ENCODE measurements around the gene PBX3.
"Not testable (repeated sequence)": the region's sequence is repeated elsewhere in the genome, so short reads cannot be mapped to it uniquely, and the experiment has no call there.

The PBX3 gene

DNA sequence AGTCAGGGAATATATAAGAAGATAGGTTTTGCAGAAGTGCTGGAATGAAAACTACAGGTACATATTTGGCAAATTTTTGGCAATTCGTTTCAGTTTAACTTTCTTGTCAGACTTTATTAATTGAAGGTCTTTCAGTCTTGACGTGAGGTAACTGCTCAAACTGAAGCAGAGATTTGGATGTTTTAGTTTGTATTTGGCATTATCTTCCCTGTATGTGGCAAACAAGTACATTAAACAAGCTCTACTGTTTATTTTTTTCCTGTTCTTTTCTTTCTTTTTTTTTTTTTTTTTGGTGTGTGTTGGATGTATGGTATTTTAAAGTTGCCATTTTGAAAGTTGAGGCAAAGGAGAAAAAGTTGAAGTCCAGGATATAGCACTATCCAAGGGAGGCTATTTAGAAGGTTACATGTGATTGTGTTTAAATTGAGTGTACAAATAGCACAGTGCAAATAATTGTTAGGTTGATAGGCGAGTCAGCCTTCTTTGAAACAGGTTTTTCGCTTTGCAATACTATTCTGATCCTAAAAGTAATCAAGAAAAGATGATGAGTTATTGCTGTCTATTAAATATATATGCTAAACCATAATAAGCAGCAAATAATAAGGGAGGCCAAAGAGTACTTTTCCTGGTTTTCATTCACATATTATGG is 2.2 kb downstream of the PBX3 start:
- DNase-seq, result no peak

DNA sequence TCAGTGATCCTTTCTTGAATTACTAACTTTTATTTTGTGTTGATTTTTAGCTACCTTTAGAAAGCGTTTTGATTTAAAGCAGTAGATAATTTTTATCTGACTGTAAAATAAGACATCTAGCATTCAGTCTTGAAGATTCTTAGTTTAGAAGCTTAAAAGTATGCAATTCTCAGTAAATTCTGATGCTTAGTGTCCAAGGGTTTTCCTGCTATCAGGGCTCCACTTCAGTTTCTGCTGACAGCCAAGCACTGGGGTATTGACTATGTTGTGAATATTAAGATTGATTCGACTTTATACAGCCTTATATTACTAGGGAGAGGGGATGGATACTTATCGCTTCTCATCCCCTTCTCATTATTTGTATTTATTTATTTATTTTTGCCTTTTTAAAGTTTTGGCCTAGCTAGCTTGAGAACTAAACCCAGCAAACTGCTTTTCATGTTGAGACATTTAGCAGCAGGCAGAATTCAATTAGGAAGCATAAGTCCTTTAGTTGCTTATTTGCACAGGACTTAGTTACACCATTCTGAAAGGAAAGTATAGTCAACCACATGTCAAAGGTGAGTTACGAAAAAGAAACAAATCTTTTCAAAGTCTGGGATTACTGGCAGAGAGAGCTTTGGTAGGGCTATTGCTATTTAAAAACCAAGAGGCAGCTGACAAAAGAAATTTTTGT is 2.9 kb downstream of the PBX3 start:
- DNase-seq, result peak; percentile 28

DNA sequence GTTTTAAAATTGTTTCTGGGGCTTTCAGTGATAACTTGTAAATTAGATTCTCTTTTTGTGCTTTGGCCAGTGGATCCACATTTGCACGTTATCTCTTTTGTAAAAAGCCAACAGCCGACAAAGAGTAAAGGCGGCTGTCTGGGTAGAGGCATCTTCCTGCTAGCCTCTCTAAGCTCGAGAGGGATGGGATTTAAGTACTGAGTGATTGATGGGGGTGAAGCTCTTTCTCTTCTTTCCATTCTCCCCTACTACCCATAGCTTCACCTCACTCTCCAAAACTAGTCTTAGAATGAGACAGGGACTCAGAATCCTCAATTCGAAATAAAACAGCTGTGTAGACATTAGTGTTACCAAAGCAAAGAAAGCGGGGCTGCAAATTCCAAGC is 3.4 kb downstream of the PBX3 start:
- peak; percentile 32 for DNase-seq

DNA sequence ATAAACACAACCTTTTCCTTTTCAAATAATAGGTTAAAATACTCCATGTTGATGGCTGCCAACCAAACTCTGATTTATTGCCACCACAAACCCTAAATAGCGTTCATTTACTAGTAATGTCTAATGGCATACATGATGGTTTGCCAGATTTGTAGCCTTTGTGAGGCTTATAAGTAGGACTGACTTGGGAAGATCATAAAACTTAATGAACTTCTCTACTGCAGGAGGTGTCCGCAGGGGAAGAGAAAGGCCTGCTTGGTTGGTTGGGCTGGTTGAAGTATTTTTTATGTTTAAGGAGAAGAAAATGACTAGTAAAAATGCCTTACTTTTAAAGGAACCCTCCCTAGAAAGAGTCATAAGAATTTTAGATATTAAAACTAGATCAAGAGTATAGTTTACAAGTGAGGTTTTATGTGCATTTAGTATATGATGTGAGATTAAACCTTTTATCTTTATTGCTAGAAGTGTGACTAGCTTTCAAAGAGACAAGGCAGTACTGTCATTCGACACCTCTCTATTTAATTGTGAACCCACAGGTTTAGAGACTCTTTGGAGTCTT is 5.0 kb downstream of the PBX3 start:
- DNase-seq, result no peak

DNA sequence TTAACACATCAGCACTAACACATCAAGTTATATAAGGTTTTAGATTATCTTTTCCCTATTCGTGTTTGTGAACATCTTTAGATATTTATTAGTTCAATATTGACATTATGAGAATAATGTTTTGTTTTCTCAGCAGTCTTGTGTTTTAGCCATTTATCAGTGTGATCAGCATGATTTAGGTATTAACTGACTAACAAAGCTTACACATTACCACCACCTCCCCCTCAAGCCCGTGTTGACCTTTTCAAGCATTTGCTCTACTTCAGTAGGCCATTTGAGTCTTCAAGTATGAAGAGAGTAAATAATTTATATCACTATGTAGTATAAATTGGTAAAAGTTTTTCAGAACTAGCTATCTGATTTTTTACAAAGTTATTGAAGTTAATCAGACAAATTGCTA is 6.9 kb downstream of the PBX3 start:
- DNase-seq, result no peak

- no peak for DNase-seq
Measured at GRCh38 chr9:125755340-125755739, 8.2 kb downstream of the PBX3 start.

DNA sequence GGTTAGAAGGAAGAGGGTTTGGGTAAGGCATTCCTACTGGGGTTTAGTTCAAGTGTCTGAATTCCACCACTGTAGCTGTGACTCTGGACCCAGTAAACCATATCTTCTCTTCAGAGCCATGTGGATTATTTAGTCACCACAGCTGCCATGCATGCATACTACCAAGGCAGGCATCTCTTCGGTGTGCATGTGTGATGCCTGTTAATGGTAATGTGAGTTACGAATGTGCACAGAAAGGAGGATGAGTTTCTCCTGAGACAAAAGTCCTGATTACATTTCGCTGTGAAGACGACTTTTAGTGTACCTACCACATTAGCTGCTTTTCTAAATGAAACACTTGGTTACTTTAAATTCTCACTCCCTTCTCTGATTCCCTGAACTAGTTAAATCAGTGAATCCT is 9.3 kb downstream of the PBX3 start:
- DNase-seq, result no peak

DNA sequence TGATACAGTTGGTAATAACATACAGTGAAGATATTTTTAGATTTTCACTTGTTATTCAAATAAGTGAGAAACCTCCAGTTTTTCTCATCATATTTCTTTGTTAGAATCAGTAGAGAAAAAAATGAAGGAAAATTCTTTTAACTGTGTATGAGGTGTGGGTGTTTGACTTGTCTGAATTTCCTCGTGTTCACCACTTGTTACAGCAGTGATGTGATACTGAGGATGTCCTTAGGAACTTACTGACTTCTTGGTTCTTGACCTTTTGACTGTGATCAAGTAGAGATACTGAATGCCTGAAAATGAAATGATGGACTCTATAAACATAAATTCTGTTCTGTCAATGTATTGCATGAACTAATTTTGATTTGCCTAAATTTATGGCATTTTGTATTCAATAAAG is 10.7 kb downstream of the PBX3 start:
- no peak for DNase-seq

DNA sequence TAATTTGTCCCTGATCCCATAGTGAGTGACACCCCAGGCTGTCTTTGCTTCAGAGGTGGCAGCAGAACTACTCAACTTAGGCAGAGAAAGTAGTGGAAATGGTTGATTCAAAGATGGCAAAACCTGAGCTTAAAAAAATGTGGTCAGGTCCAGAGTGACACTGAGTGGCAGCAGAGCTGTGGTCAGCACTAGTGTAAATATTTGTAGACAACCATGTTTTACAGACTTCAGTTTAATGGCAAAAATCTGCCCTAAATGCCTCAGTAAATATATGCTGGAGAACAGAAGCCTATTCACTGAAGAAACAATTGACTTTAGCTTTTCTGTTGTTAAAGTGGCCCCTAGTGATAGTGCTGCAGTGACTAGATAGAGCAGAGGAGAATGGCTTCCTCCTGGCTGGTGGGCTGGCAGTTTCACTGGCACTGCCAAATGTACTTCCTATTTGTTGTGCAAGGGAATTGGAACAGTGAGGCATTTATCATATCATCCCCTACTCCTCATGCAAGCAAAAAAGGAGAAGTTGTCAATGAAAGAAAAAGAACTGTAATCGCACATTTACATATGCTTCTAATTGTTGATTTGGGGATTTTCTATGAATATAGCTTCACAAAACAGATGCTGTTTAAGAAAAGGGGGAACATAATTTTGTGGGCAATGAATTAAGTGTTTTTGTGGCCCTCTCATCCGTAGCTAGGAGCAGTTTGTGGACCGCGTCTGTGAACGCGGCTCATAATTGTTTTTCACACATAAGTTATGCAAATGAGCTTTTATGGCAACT is 12.0 kb downstream of the PBX3 start:
- DNase-seq, result no peak

DNA sequence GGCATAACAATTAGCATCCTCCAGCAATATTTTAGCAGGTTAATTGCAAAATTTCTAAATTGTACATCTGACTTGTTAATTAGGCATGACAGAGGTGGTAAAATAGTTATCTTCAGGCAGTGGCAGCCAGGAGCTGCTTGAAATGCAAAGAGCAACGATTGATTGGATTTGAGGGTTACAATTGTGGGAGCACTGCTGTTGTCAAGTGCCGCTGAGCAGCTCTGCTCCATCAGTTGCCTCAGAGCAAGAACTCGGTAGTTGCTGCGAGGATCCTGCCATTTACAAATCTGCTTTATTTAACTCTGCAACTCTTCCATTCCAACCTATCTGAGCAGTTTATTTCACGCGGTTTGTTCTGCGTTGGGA is 12.6 kb downstream of the PBX3 start:
- DNase-seq, result peak; percentile 52

DNA sequence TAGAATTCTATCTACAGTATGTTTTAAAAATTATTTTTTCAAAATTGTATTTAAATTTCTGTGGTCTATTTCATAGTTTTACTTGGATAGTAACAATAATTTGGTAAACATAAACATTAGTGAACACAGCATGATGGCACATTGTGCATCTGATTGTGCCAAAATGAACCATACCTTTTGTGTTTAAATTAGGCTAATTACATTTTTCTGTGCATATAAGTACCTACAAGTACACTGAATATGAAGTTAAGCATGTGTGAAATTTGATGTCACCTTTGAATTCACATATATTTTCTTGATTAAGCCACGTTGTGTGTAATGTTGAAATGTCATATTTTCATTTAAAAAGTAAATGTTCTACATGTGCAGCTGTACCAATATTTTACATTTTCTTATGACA is 13.4 kb downstream of the PBX3 start:
- no peak for DNase-seq

DNA sequence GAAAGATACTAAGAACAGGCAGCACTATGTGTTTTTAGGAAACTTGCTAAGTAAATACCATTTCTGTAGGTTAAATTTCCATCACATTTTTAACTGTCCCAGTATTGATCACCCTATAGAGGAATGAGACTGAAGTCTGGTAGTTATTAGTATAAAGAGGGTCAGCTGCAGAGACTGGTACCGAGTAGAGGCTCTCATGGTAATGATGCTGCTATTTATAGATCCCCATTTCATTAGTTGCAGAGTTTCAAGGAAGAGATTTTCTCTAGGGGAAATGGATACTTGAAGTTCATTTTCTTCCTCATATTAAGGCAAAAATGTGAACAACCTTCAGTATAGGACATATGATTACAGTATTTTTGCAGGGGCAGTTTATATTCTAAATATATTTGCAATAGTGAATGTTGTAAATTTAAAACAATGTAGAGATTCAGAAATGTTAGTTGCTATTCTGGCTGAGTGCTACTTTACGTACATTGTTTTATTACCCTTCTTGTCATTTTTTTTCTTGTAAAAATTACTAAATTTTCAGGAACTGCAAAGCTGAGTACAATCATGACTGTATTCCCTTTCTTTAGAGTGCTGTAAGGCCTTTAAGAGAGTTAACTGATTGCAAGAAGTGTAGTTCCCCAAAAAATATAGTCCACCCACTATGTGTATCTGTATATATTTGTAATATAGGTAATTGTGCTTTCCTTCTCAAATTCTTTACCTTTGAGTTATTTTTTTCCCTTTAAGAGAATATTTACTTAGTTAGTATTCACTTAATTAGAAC is 14.7 kb downstream of the PBX3 start:
- DNase-seq, result no peak

DNA sequence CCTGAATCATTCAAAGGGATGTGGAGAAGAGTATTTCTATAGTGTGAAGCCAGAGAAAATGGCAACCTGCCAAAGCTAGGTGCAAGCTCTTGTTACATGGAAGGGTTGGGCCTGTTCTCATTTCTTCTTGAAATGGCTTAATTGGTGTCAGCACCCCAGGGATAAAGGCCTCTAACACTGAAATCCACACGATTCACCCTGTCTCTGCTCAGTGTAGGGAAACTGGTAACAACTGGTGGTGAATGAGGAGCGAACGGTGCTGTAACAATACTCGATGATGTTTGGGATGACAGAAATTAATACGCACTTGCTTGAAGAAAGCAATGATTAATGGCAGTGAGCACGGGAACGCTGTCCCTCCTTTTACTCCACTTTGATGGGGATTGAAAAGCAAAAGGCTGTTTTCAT is 16.2 kb downstream of the PBX3 start:
- DNase-seq, result peak; percentile 77

DNA sequence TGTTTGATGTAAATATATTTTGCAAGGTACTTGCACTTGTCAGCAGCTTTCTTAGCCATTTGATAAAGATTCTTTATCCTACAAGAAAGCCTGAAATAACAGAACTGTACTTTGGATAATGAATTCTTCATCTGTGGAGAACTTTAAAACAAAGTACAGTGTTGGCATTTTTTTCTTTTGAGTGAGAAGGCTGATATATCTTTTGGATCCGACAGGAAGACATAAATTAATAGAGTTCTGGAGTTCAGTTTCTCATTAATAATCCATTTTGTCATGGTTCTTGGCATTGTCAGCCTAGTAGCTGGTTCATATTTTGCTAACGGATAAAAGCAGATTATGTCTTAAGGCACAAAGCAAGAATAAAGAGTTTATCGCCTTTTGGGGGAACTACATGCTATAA is 17.0 kb downstream of the PBX3 start:
- DNase-seq, result no peak

DNA sequence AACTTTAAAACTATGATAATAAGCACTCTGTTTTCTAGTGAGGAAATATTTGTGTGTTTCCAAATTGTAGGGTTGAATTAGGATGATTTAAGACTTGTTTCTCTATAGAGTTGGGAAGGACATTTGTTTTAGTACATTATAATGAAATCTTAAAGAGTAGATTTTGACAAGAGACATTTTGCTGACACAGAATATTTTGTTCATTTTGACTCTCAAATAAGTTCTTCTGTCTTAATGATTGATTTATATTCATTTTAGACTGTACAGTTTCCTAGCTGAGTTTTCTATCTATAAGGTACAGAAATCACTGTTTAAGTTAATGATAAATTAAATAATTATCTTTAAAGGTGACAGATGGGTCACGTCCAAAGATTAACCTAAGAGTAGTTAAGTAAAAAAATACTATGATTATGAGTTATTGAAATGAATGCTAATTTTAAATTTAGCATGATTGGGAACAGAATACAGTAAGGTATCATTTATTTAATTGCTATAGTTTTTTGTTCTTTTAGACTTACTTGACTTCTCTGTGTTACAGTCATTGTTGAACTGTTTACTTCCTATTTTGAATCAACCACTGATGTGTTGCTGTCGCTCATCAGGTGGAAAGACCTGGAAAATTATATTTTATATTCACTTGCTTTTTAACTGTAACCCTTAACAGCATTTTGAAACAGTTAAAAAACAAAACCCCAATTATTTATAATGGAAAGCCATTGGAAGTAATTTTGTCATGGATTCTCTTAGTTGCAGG is 19.5 kb downstream of the PBX3 start:
- DNase-seq, result no peak

DNA sequence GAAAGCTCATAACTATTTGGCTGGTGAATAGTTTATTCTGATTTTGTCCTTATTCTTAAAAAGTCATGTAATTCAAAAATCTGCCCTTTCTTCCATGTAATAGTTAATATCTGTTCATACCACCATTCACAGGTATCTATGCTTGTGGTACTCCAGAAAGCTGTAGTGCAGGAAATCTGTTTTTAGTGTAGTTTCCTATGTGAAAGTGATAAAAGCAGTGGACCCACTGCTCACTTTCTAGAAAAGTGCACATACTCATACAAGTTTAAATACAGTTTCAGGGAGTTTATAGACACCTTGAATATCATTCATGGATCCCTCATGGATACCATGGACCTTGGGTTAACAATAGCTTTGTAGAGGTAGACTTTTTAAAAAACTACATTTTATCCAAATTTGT is 20.2 kb downstream of the PBX3 start:
- no peak for DNase-seq

DNA sequence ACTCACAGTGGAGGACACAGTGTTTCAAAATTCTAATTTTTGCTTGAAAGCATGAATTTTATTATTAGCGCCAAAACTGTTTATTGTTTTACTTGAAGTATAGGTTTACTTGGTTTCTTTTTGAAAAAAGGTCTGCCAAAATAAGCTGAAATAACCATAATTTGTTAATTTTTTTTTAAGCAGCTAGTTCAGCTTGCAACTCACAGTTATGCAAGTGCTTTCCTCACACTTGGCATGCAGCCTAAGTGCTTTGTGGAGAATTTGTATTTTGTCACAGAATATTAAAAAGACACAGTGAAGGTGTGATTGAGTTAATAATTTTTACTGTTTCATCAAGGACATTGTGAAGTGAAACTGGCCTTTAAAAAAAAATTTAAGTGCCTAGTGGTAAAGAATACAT is 21.6 kb downstream of the PBX3 start:
- no peak for DNase-seq

- no peak for DNase-seq
Measured at GRCh38 chr9:125771037-125771436, 23.9 kb downstream of the PBX3 start.

- DNase-seq, result no peak
Measured at GRCh38 chr9:125772740-125773139, 25.6 kb downstream of the PBX3 start.

DNA sequence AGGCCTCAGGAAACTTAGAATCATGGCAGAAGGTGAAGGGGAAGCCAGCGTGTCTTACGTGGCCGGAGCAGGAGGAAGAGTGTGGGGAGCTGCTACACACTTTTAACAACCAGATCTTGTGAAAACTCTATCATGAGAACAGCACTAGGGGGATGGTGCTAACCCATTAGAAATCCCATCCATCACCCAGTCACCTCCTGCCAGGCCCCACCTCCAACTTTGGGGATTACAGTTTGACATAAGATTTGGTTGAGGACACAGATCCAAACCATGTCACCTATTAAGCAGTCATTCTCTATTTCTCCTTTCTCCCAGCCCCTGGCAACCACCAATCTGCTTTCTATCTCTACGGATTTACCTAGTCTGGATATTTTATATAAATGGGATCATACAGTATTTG is 26.9 kb downstream of the PBX3 start:
- DNase-seq, result no peak

DNA sequence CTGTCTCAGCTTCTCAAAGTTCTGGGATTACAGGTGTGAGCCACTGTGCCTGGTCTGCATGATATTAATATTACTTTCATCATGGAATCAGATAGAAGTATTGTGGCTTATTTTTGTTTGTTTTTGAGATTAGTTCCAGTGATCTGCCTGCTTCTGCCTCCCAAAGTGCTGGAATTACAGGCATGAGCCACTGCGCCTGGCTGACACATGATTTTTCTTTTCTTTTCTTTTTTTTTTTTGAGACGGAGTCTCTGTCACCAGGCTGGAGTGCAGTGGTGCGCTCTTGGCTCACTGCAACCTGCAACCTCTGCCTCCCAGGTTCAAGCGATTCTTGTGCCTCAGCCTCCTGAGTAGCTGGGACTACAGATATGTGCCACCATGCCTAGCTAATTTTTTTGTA is 29.6 kb downstream of the PBX3 start:
- not testable (repeated sequence) for DNase-seq

GRCh38 chr9:125778538-125779219 is 31.5 kb downstream of the PBX3 start:
- DNase-seq, result not testable (repeated sequence)
